Measurements from ENCODE around the gene NOP14.
A peak's percentile ranks its signal among the peaks of the same experiment; 100 is the strongest.
"Not testable (repeated sequence)": the region's sequence is repeated elsewhere in the genome, so short reads cannot be mapped to it uniquely, and the experiment has no call there.

NOP14 gene

GRCh38 chr4:2962614-2963174 lies 512 bp downstream of the NOP14 start:
- H3K4me3 ChIP-seq (ENCODE audit: control insufficient read depth, low read depth, low read length) = peak overlapping the region; percentile 77
- TF ChIP-seq, protein P1, sequence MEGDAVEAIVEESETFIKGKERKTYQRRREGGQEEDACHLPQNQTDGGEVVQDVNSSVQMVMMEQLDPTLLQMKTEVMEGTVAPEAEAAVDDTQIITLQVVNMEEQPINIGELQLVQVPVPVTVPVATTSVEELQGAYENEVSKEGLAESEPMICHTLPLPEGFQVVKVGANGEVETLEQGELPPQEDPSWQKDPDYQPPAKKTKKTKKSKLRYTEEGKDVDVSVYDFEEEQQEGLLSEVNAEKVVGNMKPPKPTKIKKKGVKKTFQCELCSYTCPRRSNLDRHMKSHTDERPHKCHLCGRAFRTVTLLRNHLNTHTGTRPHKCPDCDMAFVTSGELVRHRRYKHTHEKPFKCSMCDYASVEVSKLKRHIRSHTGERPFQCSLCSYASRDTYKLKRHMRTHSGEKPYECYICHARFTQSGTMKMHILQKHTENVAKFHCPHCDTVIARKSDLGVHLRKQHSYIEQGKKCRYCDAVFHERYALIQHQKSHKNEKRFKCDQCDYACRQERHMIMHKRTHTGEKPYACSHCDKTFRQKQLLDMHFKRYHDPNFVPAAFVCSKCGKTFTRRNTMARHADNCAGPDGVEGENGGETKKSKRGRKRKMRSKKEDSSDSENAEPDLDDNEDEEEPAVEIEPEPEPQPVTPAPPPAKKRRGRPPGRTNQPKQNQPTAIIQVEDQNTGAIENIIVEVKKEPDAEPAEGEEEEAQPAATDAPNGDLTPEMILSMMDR (conservative IDR thresholded peaks at IDR 0.05; ENCODE audit: control insufficient read depth, insufficient read depth, low read depth, low read length) = no peak
- peak; percentile 54 for DNase-seq (ENCODE audit: low read depth)

GRCh38 chr4:2961811-2962441 lies 1.3 kb downstream of the NOP14 start:
- no peak for DNase-seq (ENCODE audit: low read depth)
- H3K4me3 ChIP-seq (ENCODE audit: control insufficient read depth, low read depth, low read length) = peak overlapping the region; percentile 77
- TF ChIP-seq, protein P1 (conservative IDR thresholded peaks at IDR 0.05; ENCODE audit: control insufficient read depth, insufficient read depth, low read depth, low read length) = no peak

DNA sequence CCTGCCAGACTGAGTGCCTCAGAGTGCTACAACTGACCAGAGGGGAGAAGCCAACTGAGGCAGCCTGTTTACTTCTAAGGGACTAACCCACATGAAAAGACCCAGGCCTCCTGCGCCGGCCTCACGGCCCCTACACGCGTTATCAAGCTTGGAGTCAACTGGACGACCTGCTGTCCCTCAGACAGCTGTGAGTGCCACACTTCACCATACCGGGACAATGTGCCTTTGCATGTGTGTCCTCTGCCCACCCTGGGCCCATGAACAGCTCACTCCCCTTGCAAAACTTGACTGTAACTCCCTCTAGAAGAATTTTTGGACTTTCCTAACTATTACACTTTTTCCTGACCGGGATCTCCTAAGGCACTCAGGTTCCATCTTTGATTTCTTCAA lies 1.8 kb downstream of the NOP14 start:
- DNase-seq (ENCODE audit: low read depth) = no peak
- peak overlapping the region; percentile 77 for H3K4me3 ChIP-seq (ENCODE audit: control insufficient read depth, low read depth, low read length)
- TF ChIP-seq, protein P1 (conservative IDR thresholded peaks at IDR 0.05; ENCODE audit: control insufficient read depth, insufficient read depth, low read depth, low read length) = no peak

DNA sequence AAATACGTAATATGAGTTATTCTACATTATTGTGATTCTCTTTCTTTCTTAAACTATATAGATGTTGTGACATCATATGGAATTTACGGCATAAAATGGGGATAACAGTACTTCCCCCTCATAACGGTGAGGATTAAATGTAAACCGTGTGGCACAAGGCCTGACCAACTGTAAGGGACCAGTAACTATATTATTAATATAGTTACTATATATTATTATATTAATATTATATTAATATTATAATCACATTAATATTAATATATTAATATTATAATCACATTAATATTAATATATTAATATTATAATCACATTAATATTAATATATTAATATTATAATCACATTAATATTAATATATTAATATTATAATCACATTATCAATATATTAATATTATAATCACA lies 2.8 kb downstream of the NOP14 start:
- H3K4me3 ChIP-seq (ENCODE audit: control insufficient read depth, low read depth, low read length); DNase-seq (ENCODE audit: low read depth): not testable (repeated sequence)

GRCh38 chr4:2958446-2958845 lies 4.8 kb downstream of the NOP14 start:
- H3K4me3 ChIP-seq (ENCODE audit: control insufficient read depth, low read depth, low read length) = no peak overlapping the region
- peak; percentile 39 for DNase-seq (ENCODE audit: low read depth)
- TF ChIP-seq, protein P1 (conservative IDR thresholded peaks at IDR 0.05; ENCODE audit: control insufficient read depth, insufficient read depth, low read depth, low read length) = no peak

DNA sequence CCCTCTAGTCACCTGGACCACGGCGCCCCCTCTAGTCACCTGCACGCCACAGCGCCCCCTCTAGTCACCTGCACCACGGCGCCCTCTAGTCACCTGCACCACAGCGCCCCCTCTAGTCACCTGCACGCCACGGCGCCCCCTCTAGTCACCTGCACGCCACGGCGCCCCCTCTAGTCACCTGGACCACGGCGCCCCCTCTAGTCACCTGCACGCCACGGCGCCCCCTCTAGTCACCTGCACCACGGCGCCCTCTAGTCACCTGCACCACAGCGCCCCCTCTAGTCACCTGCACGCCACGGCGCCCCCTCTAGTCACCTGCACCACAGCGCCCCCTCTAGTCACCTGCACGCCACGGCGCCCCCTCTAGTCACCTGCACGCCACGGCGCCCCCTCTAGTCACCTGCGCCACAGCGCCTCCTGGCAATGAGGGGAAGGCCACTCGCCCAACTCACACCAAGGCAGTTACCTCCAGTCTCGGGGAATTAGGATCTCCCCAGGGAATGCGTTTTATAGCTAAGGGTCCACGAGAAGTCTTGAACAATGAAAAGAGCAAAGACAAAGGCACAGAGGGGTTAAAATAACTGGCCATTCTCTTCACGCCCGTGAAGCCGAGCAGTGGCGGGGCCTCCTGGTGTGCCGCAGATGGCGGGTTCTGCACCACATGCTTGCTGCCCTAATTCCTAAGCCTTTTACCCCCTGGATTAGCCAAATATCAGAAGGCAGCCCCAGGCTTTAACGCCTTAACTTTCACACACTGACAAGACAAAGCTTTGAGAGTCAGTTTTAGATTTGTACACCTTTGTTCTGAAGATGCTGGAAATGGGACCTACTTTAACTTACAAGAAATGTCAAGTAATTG lies 7.8 kb downstream of the NOP14 start:
- DNase-seq (ENCODE audit: low read depth); H3K4me3 ChIP-seq (ENCODE audit: control insufficient read depth, low read depth, low read length): not testable (repeated sequence)

GRCh38 chr4:2954358-2955185 lies 8.6 kb downstream of the NOP14 start:
- no peak overlapping the region for H3K4me3 ChIP-seq (ENCODE audit: control insufficient read depth, low read depth, low read length)
- TF ChIP-seq, protein P1 (conservative IDR thresholded peaks at IDR 0.05; ENCODE audit: control insufficient read depth, insufficient read depth, low read depth, low read length) = no peak
- DNase-seq (ENCODE audit: low read depth) = no peak

Data from fibroblast of mammary gland (primary cell).